Esophagus muscularis mucosa (tissue), 2 donors: ENCODE results near the gene WDR20.

ENCODE experiments used
- POLR2A ChIP-seq: fragments of 450-650 bp; IDR thresholded peaks from one replicate; pipeline ENCODE4 v1.6.1; 2017; ENCODE audit warnings: antibody characterized with exemption, moderate library complexity, mild to moderate bottlenecking, low read depth
- POLR2AphosphoS5 ChIP-seq, 2 donors: sonication (generic); formaldehyde crosslinking; IDR thresholded peaks; one replicate each; pipeline ENCODE4 v1.6.1; 2017; ENCODE audit warnings: antibody characterized with exemption in 2 of 2

GRCh38 chr14:102227184-102227964 is 87.7 kb downstream of the WDR20 start:
- TF ChIP-seq POLR2AphosphoS5 (IDR thresholded peaks at IDR 0.05), result no peak
- no peak for TF ChIP-seq POLR2A
